Measurements from ENCODE around the gene SPIN2B.
"Not testable (repeated sequence)": the region's sequence is repeated elsewhere in the genome, so short reads cannot be mapped to it uniquely, and the experiment has no call there.

The SPIN2B gene

DNA sequence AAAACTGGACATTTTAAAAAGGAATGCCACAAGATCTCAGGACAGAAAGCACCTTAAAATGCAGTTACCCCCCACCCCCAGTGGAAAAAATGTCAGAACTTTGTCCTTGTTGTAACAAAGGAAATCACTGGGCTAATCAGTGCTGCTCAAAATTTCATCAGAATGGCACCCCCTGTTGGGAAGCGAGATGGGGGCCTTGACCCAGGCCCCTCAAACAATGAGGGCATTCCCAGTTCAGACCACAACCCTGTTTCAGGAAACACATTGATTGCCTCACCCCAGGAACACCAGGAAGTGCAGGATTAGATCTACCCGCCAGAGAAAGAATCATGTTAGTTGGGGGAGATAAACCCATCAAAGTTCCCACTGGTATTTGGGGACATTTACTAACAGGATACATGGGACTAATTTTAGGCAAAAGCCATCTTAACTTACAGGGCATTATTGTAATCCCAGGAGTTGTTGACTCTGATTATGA lies 16.4 kb downstream of the SPIN2B start:
- Histone ChIP-seq H3K4me3 (ENCODE audit: low read length) (no peak overlapping the region), H3K9ac (ENCODE audit: low read length) (no peak overlapping the region), H3K9me3 (replicated peaks; ENCODE audit: insufficient read depth, low read length) (no peaks in the 10 kb centered on the region), H2AFZ (ENCODE audit: low read length) (no peak overlapping the region), H3K9me2 (replicated peaks; ENCODE audit: insufficient read depth, low read length) (no peaks in the 10 kb centered on the region), H3K4me2 (ENCODE audit: low read depth, low read length) (no peak overlapping the region), H4K20me1 (ENCODE audit: insufficient read depth, low read length) (no peaks in the 10 kb centered on the region), H3F3A (ENCODE audit: insufficient read depth, low read length) (no peaks in the 10 kb centered on the region), H3K36me3 (replicated peaks; ENCODE audit: insufficient read depth, low read length) (no peaks in the 10 kb centered on the region), H3K4me1 (ENCODE audit: low read length) (no peaks in the 10 kb centered on the region), H3K27ac (ENCODE audit: low read length) (no peak overlapping the region), H3K79me2 (ENCODE audit: low read length) (no peaks in the 10 kb centered on the region), H3K27me3 (replicated peaks; ENCODE audit: insufficient read depth, low read length) (no peaks in the 10 kb centered on the region)
- TF ChIP-seq, protein P1, sequence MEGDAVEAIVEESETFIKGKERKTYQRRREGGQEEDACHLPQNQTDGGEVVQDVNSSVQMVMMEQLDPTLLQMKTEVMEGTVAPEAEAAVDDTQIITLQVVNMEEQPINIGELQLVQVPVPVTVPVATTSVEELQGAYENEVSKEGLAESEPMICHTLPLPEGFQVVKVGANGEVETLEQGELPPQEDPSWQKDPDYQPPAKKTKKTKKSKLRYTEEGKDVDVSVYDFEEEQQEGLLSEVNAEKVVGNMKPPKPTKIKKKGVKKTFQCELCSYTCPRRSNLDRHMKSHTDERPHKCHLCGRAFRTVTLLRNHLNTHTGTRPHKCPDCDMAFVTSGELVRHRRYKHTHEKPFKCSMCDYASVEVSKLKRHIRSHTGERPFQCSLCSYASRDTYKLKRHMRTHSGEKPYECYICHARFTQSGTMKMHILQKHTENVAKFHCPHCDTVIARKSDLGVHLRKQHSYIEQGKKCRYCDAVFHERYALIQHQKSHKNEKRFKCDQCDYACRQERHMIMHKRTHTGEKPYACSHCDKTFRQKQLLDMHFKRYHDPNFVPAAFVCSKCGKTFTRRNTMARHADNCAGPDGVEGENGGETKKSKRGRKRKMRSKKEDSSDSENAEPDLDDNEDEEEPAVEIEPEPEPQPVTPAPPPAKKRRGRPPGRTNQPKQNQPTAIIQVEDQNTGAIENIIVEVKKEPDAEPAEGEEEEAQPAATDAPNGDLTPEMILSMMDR (IDR thresholded peaks at IDR 0.05; ENCODE audit: low read length), result no peak
- TF ChIP-seq EZH2 (optimal IDR thresholded peaks at IDR 0.05; ENCODE audit: low read depth, low read length) (no peak), EZH2phosphoT487 (IDR thresholded peaks at IDR 0.05; ENCODE audit: low read length) (no peak)
- DNase-seq, result no peak

DNA sequence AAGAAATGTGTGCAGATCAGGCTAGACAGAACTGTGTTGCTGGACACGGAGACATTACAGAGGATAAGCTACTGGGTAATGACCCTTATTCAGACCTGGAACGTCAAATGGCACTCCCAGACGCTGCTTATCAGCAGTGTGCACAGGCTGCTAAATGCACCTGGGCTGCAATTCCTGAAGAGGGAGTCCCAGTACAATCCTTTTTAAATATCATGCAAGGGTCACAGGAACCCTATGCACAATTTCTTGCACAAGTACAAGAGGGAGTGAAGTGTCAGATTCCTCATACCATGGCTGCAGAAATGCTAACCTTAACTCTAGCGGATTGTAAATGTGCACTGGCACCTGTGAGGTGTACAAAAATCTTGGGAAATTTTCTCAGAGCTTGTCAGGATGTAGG lies 16.9 kb downstream of the SPIN2B start:
- Histone ChIP-seq H3K4me3 (ENCODE audit: low read length) (no peak overlapping the region), H3K36me3 (replicated peaks; ENCODE audit: insufficient read depth, low read length) (no peaks in the 10 kb centered on the region), H3K27me3 (replicated peaks; ENCODE audit: insufficient read depth, low read length) (no peaks in the 10 kb centered on the region), H3F3A (ENCODE audit: insufficient read depth, low read length) (no peaks in the 10 kb centered on the region), H3K9me2 (replicated peaks; ENCODE audit: insufficient read depth, low read length) (no peaks in the 10 kb centered on the region), H3K4me2 (ENCODE audit: low read depth, low read length) (no peak overlapping the region), H3K9me3 (replicated peaks; ENCODE audit: insufficient read depth, low read length) (no peaks in the 10 kb centered on the region), H3K79me2 (ENCODE audit: low read length) (no peaks in the 10 kb centered on the region), H2AFZ (ENCODE audit: low read length) (no peak overlapping the region), H3K4me1 (ENCODE audit: low read length) (no peaks in the 10 kb centered on the region), H3K9ac (ENCODE audit: low read length) (no peak overlapping the region), H4K20me1 (ENCODE audit: insufficient read depth, low read length) (no peaks in the 10 kb centered on the region), H3K27ac (ENCODE audit: low read length) (no peak overlapping the region)
- DNase-seq, result no peak
- TF ChIP-seq, protein P1 (IDR thresholded peaks at IDR 0.05; ENCODE audit: low read length), result no peak
- TF ChIP-seq EZH2phosphoT487 (IDR thresholded peaks at IDR 0.05; ENCODE audit: low read length) (no peak), EZH2 (optimal IDR thresholded peaks at IDR 0.05; ENCODE audit: low read depth, low read length) (no peak)

DNA sequence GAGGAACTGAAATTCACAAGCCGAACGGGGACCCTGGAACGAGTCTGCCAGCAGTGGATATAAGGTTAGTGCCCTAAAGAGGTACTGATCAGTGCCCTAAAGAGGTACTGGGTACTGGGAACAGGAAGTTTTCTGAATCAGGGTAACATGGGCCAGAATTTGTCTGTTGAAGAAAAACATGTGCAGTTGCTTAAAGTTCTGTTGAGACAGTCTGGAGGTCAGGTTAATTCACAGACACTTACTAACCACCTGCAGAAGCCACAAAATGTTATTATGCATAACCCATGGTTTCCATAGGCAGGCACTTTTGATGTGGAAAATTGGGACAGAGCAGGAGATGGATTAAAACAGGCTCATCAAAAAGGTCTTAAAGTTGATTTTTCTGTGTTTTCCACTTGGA lies 17.9 kb downstream of the SPIN2B start:
- no peak overlapping the region for H3K9ac ChIP-seq (ENCODE audit: low read length)
- H3K4me3 ChIP-seq (ENCODE audit: low read length), result no peak overlapping the region
- no peaks in the 10 kb centered on the region for H3K4me1 ChIP-seq (ENCODE audit: low read length)
- no peak overlapping the region for H3K4me2 ChIP-seq (ENCODE audit: low read depth, low read length)
- no peaks in the 10 kb centered on the region for H3K27me3 ChIP-seq (replicated peaks; ENCODE audit: insufficient read depth, low read length)
- no peaks in the 10 kb centered on the region for H3K9me3 ChIP-seq (replicated peaks; ENCODE audit: insufficient read depth, low read length)
- H3K79me2 ChIP-seq (ENCODE audit: low read length), result no peaks in the 10 kb centered on the region
- H2AFZ ChIP-seq (ENCODE audit: low read length), result no peak overlapping the region
- no peaks in the 10 kb centered on the region for H3K36me3 ChIP-seq (replicated peaks; ENCODE audit: insufficient read depth, low read length)
- TF ChIP-seq EZH2phosphoT487 (IDR thresholded peaks at IDR 0.05; ENCODE audit: low read length) (no peak), EZH2 (optimal IDR thresholded peaks at IDR 0.05; ENCODE audit: low read depth, low read length) (no peak)
- TF ChIP-seq, protein P1 (IDR thresholded peaks at IDR 0.05; ENCODE audit: low read length), result no peak
- H3K9me2 ChIP-seq (replicated peaks; ENCODE audit: insufficient read depth, low read length), result no peaks in the 10 kb centered on the region
- no peak for DNase-seq
- no peak overlapping the region for H3K27ac ChIP-seq (ENCODE audit: low read length)
- H3F3A ChIP-seq (ENCODE audit: insufficient read depth, low read length), result no peaks in the 10 kb centered on the region
- no peaks in the 10 kb centered on the region for H4K20me1 ChIP-seq (ENCODE audit: insufficient read depth, low read length)

DNA sequence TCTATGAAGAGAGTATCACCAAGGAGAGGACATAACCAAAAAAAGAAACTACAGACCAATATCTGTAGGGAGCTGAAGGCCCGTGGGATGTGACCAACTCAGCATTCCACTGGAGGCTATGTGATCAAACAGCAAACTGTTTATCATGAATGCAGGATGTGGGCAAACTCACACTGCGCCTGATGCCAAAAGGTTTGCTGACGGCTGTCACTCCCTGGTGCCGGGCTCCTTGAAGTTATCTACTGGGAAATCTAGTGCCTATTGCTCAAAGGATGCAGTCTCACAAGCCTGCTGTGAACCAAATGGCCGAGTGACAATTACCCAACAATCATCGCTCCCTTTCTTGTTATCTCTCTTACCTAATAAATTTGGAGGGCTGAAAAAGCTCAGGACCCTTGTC lies 18.4 kb downstream of the SPIN2B start:
- not testable (repeated sequence) for H3K27me3 ChIP-seq (replicated peaks; ENCODE audit: insufficient read depth, low read length); H3K9ac ChIP-seq (ENCODE audit: low read length); H3K79me2 ChIP-seq (ENCODE audit: low read length); H3K36me3 ChIP-seq (replicated peaks; ENCODE audit: insufficient read depth, low read length); H3K9me3 ChIP-seq (replicated peaks; ENCODE audit: insufficient read depth, low read length); H3K27ac ChIP-seq (ENCODE audit: low read length); DNase-seq; H3K9me2 ChIP-seq (replicated peaks; ENCODE audit: insufficient read depth, low read length); H4K20me1 ChIP-seq (ENCODE audit: insufficient read depth, low read length); H3K4me2 ChIP-seq (ENCODE audit: low read depth, low read length); H3F3A ChIP-seq (ENCODE audit: insufficient read depth, low read length); H2AFZ ChIP-seq (ENCODE audit: low read length); H3K4me1 ChIP-seq (ENCODE audit: low read length); H3K4me3 ChIP-seq (ENCODE audit: low read length)

All from MM.1S (cell line).